HepG2 (cell line): Measurements from ENCODE around the gene MTSS2. TPM values are rescaled to one million over a fixed set of nuclear protein-coding genes. Genes with fewer than 3 reads are reported as not detected.

ENCODE experiments used
- ADNP ChIP-seq: sonication (generic); formaldehyde crosslinking; IDR thresholded peaks from 2 replicates; pipeline ENCODE4 v1.4.0; 2020; ENCODE audit warnings: missing genetic modification reagents
- ARID2 ChIP-seq: sonication (generic); formaldehyde crosslinking; IDR thresholded peaks from 2 replicates; pipeline ENCODE4 v1.8.1; 2022; ENCODE audit warnings: mild to moderate bottlenecking, missing genetic modification reagents, borderline replicate concordance
- GABPB1 ChIP-seq: IDR thresholded peaks from 2 replicates; pipeline ENCODE4 v1.6.1; 2016; ENCODE audit warnings: mild to moderate bottlenecking, missing genetic modification reagents, moderate library complexity, missing compliant biosample characterization
- HMG20A ChIP-seq: IDR thresholded peaks from 2 replicates; pipeline ENCODE4 v1.6.1; 2016; ENCODE audit warnings: borderline replicate concordance
- HNF1B ChIP-seq: sonication (generic); formaldehyde crosslinking; IDR thresholded peaks from 2 replicates; pipeline ENCODE4 v1.5.1; 2020; ENCODE audit warnings: mild to moderate bottlenecking, moderate library complexity, missing genetic modification reagents
- IKZF4 ChIP-seq: sonication (generic); formaldehyde crosslinking; IDR thresholded peaks from 2 replicates; pipeline ENCODE4 v1.5.1; 2020; ENCODE audit warnings: borderline replicate concordance, mild to moderate bottlenecking, low read depth, missing genetic modification reagents; ENCODE audit errors: not compliant biosample characterization
- JUN ChIP-seq: sonication (generic); formaldehyde crosslinking; IDR thresholded peaks from 2 replicates; pipeline ENCODE4 v1.4.0; 2020; ENCODE audit warnings: mild to moderate bottlenecking, missing genetic modification reagents
- NFE2 ChIP-seq: sonication (generic); formaldehyde crosslinking; IDR thresholded peaks from 2 replicates; pipeline ENCODE4 v1.4.0; 2020; ENCODE audit warnings: missing genetic modification reagents
- NFE2L2 ChIP-seq: fragments of 150-350 bp; IDR thresholded peaks from 2 replicates; pipeline ENCODE4 v1.6.1; 2014; ENCODE audit warnings: low read length
- PRDM10 ChIP-seq: sonication (generic); formaldehyde crosslinking; IDR thresholded peaks from 2 replicates; pipeline ENCODE4 v1.4.0; 2020; ENCODE audit warnings: low read depth, missing genetic modification reagents
- SALL2 ChIP-seq: sonication (generic); formaldehyde crosslinking; IDR thresholded peaks from 2 replicates; pipeline ENCODE4 v1.8.1; 2023; ENCODE audit warnings: mild to moderate bottlenecking, missing genetic modification reagents, inconsistent platforms
- SETDB1 ChIP-seq: sonication (generic); formaldehyde crosslinking; IDR thresholded peaks from 2 replicates; pipeline ENCODE4 v1.5.1; 2020; ENCODE audit warnings: missing genetic modification reagents, mild to moderate bottlenecking, borderline replicate concordance
- SNAI1 ChIP-seq: sonication (generic); formaldehyde crosslinking; IDR thresholded peaks from 2 replicates; pipeline ENCODE4 v1.5.0; 2020; ENCODE audit warnings: mild to moderate bottlenecking, missing genetic modification reagents, borderline replicate concordance
- ZBTB37 ChIP-seq: sonication (generic); formaldehyde crosslinking; IDR thresholded peaks from 2 replicates; pipeline ENCODE4 v1.4.0; 2020; ENCODE audit warnings: mild to moderate bottlenecking, missing genetic modification reagents
- ZEB1 ChIP-seq: IDR thresholded peaks from 2 replicates; pipeline ENCODE4 v1.6.1; 2012; ENCODE audit warnings: mild to moderate bottlenecking, low read depth, inconsistent platforms; ENCODE audit not compliant: insufficient replicate concordance
- ZFP82 ChIP-seq: sonication (generic); formaldehyde crosslinking; IDR thresholded peaks from 2 replicates; pipeline ENCODE4 v1.5.1; 2020; ENCODE audit warnings: mild to moderate bottlenecking, missing genetic modification reagents, borderline replicate concordance
- ZHX1 ChIP-seq: sonication (generic); formaldehyde crosslinking; IDR thresholded peaks from 2 replicates; pipeline ENCODE4 v1.8.1; 2022; ENCODE audit warnings: low read depth, mild to moderate bottlenecking, missing genetic modification reagents
- ZNF670 ChIP-seq: sonication (generic); formaldehyde crosslinking; IDR thresholded peaks from 2 replicates; pipeline ENCODE4 v1.8.0; 2022; ENCODE audit warnings: mild to moderate bottlenecking, missing genetic modification reagents, borderline replicate concordance
- ZSCAN25 ChIP-seq: sonication (generic); formaldehyde crosslinking; IDR thresholded peaks from 2 replicates; pipeline ENCODE4 v1.8.0; 2022; ENCODE audit warnings: mild to moderate bottlenecking, missing genetic modification reagents
- polyA plus RNA-seq, 8 experiments: library from polyadenylated mRNA; depleted of rRNA in 3 of 8; stranded (reverse) in 7 of 8; unstranded in 1 of 8; fragments of >200 nt; fragmentation: Illumina TruSeq in 4 of 8; extraction: Trizol in 4 of 8; gene quantifications; 2 replicates each; pipeline versions ENCODE4 v1.2.1 to v1.2.3, GENCODE V29; 2011 to 2016; ENCODE audit warnings: low read depth in 4 of 8, missing spikeins in 1 of 8, mixed read lengths in 1 of 8; ENCODE audit not compliant: insufficient read depth in 1 of 8
- total RNA-seq, 5 experiments: library from RNA; depleted of rRNA; stranded (reverse); fragments of >200 nt; fragmentation: Illumina TruSeq; extraction: Trizol; gene quantifications; 2 replicates each; pipeline ENCODE4 v1.2.3, GENCODE V29; 2016; ENCODE audit warnings: low read depth in 1 of 5

The MTSS2 gene
- total and polyA plus RNA-seq, 2 of the 13 experiments (the other 11 are each of a cell fraction or from before 2014, with no cell fraction given), result 132 to 242 TPM

GRCh38 chr16:70725912-70726828 lies 40.3 kb upstream of the MTSS2 start (continued):
- TF ChIP-seq ZHX1, result 0 out of 2 replicates have a peak, but pooled peaks have one; percentile 35
- no peak for TF ChIP-seq SETDB1 (CRISPR knock-in tag)
- TF ChIP-seq PRDM10 (CRISPR knock-in tag), result no peak
- no peak for TF ChIP-seq NFE2 (CRISPR knock-in tag)
- TF ChIP-seq ADNP (CRISPR knock-in tag), result no peak
- TF ChIP-seq HNF1B (CRISPR knock-in tag), result no peak
- no peak for TF ChIP-seq ZNF670 (CRISPR knock-in tag)
- TF ChIP-seq GABPB1 (CRISPR knock-in tag), result peak; percentile 57; the same call in 1 of the 2 replicates
- TF ChIP-seq SNAI1 (CRISPR knock-in tag), result peak; percentile 97
- no peak for TF ChIP-seq HMG20A (CRISPR knock-in tag)
- TF ChIP-seq SALL2 (CRISPR knock-in tag), result peak; percentile 59; the same call in 1 of the 2 replicates
- no peak for TF ChIP-seq ZEB1
- peak; percentile 7 for TF ChIP-seq IKZF4 (CRISPR knock-in tag)
- no peak; the same call in 1 of the 2 replicates for TF ChIP-seq ARID2 (CRISPR knock-in tag)
- no peak for TF ChIP-seq NFE2L2
- TF ChIP-seq ZFP82, result no peak
- peak; percentile 7; the same call in 1 of the 2 replicates for TF ChIP-seq ZSCAN25 (CRISPR knock-in tag)
- TF ChIP-seq ZBTB37 (CRISPR knock-in tag), result peak; percentile 73; the same call in 1 of the 2 replicates
- 0 out of 2 replicates have a peak, but pooled peaks have one; percentile 25 for TF ChIP-seq JUN (CRISPR knock-in tag)
